ENCODE data around the gene SLC18A2.

- no peak for TF ChIP-seq FOXM1 (IDR thresholded peaks at IDR 0.05; ENCODE audit: low read depth, low read length)
- TF ChIP-seq, protein P1, sequence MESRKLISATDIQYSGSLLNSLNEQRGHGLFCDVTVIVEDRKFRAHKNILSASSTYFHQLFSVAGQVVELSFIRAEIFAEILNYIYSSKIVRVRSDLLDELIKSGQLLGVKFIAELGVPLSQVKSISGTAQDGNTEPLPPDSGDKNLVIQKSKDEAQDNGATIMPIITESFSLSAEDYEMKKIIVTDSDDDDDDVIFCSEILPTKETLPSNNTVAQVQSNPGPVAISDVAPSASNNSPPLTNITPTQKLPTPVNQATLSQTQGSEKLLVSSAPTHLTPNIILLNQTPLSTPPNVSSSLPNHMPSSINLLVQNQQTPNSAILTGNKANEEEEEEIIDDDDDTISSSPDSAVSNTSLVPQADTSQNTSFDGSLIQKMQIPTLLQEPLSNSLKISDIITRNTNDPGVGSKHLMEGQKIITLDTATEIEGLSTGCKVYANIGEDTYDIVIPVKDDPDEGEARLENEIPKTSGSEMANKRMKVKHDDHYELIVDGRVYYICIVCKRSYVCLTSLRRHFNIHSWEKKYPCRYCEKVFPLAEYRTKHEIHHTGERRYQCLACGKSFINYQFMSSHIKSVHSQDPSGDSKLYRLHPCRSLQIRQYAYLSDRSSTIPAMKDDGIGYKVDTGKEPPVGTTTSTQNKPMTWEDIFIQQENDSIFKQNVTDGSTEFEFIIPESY (IDR thresholded peaks at IDR 0.05): no peak
- no peak for TF ChIP-seq CTCF (IDR thresholded peaks at IDR 0.05 in 2 of 3, conservative IDR thresholded peaks at IDR 0.05 in 1 of 3; ENCODE audit: control insufficient read depth in 2 of 3, extremely low read depth in 1 of 3, insufficient read depth in 1 of 3, low read depth in 3 of 3, low read length in 3 of 3)
- TF ChIP-seq POLR2A (IDR thresholded peaks at IDR 0.05; ENCODE audit: low read depth, low read length): no peak
- no peak for TF ChIP-seq CHD4 (IDR thresholded peaks at IDR 0.05)
These were observed 26.5 kb upstream of the SLC18A2 start for GRCh38 chr10:117214401-117214800.

Measured in GM12878 (cell line).